GM23248 (cell line): Measurements from ENCODE around the gene MYLK. TPM values are rescaled to one million over a fixed set of nuclear protein-coding genes. Genes with fewer than 3 reads are reported as not detected.
A peak's percentile ranks its signal among the peaks of the same experiment; 100 is the strongest.

ENCODE experiments used
- DNase-seq: peaks from one replicate; pipeline ENCODE4 v3.0.0-alpha.2; 2015
- H2AFZ ChIP-seq: fragments of 200-600 bp; sonication (generic); 2 replicates; pipeline ENCODE4 v1.6.1; 2016; ENCODE audit warnings: antibody characterized with exemption
- H3F3A ChIP-seq: fragments of 200-600 bp; sonication (generic); 2 replicates; pipeline ENCODE4 v1.6.1; 2016; ENCODE audit warnings: mild to moderate bottlenecking, antibody characterized with exemption, mixed run types; ENCODE audit not compliant: insufficient read depth
- H3K27ac ChIP-seq: fragments of 200-600 bp; sonication (generic); 2 replicates; pipeline ENCODE4 v1.5.1; 2016; ENCODE audit warnings: mild to moderate bottlenecking
- H3K27me3 ChIP-seq: fragments of 200-600 bp; sonication (generic); replicated peaks from 2 replicates; pipeline ENCODE4 v1.6.1; 2016; ENCODE audit warnings: mild to moderate bottlenecking; ENCODE audit not compliant: insufficient read depth
- H3K36me3 ChIP-seq: fragments of 200-600 bp; sonication (generic); 2 replicates; pipeline ENCODE4 v1.6.1; 2016; ENCODE audit warnings: low read depth, mild to moderate bottlenecking
- H3K4me1 ChIP-seq: fragments of 200-600 bp; sonication (generic); 2 replicates; pipeline ENCODE4 v1.6.1; 2016; ENCODE audit warnings: mild to moderate bottlenecking; ENCODE audit not compliant: insufficient read depth
- H3K4me2 ChIP-seq: fragments of 200-600 bp; sonication (generic); one replicate; pipeline ENCODE4 v1.6.1; 2016; ENCODE audit warnings: mild to moderate bottlenecking; ENCODE audit not compliant: unreplicated experiment
- H3K4me3 ChIP-seq: fragments of 200-600 bp; sonication (generic); 2 replicates; pipeline ENCODE4 v1.5.1; 2016; ENCODE audit warnings: mild to moderate bottlenecking
- H3K79me2 ChIP-seq: fragments of 200-600 bp; sonication (generic); 2 replicates; pipeline ENCODE4 v1.6.1; 2016; ENCODE audit warnings: mild to moderate bottlenecking; ENCODE audit not compliant: insufficient read depth
- H3K9ac ChIP-seq: fragments of 200-600 bp; sonication (generic); 2 replicates; pipeline ENCODE4 v1.6.1; 2016; ENCODE audit warnings: mild to moderate bottlenecking
- H3K9me2 ChIP-seq: fragments of 200-600 bp; sonication (generic); 2 replicates; pipeline ENCODE4 v1.6.1; 2016; ENCODE audit warnings: mixed run types, mild to moderate bottlenecking, moderate library complexity; ENCODE audit not compliant: insufficient read depth
- H3K9me3 ChIP-seq: fragments of 200-600 bp; sonication (generic); one replicate; pipeline ENCODE4 v1.6.1; 2017; ENCODE audit warnings: low read depth
- H4K20me1 ChIP-seq: fragments of 200-600 bp; sonication (generic); 2 replicates; pipeline ENCODE4 v1.6.0; 2016; ENCODE audit not compliant: insufficient read depth
- EZH2 ChIP-seq: fragments of 200-600 bp; sonication (generic); IDR thresholded peaks from 2 replicates; pipeline ENCODE4 v1.6.1; 2018; ENCODE audit warnings: antibody characterized with exemption, mild to moderate bottlenecking; ENCODE audit not compliant: insufficient read depth, poor library complexity, severe bottlenecking
- EZH2phosphoT487 ChIP-seq: fragments of 200-600 bp; sonication (generic); IDR thresholded peaks from 2 replicates; pipeline ENCODE4 v1.6.1; 2018; ENCODE audit warnings: antibody characterized with exemption, moderate library complexity, mild to moderate bottlenecking, low read depth; ENCODE audit not compliant: insufficient read depth
- WGBS, 2 experiments: methylation state at CpG; one replicate each; pipeline ENCODE4 v1.1.6; 2015 to 2017; ENCODE audit warnings: low lambda C conversion rate in 2 of 2, low coverage in 1 of 2; ENCODE audit errors: missing lambda C conversion rate in 2 of 2; 5-methylcytosine and 5-hydroxymethylcytosine counted together
- in situ Hi-C: fragments of 300-500 bp; cut with MboI; formaldehyde crosslinking; loops from 2 replicates; pipeline ENCODE4 v1.15.0; 2020
- polyA plus RNA-seq: library from polyadenylated mRNA; unstranded; fragments of >200 nt; fragmentation: Nextera tagmentation; extraction: Ambion mirVana; gene quantifications from 2 replicates; pipeline ENCODE4 v1.2.1, GENCODE V29; 2016
- total RNA-seq: library from RNA; depleted of rRNA; stranded (reverse); fragments of >200 nt; shearing (Covaris generic); gene quantifications from 2 replicates; pipeline ENCODE4 v1.2.3, GENCODE V29; 2014

The MYLK gene
- total and polyA plus RNA-seq, 2 experiments from 2014 or later, result 110 to 174 TPM

DNA sequence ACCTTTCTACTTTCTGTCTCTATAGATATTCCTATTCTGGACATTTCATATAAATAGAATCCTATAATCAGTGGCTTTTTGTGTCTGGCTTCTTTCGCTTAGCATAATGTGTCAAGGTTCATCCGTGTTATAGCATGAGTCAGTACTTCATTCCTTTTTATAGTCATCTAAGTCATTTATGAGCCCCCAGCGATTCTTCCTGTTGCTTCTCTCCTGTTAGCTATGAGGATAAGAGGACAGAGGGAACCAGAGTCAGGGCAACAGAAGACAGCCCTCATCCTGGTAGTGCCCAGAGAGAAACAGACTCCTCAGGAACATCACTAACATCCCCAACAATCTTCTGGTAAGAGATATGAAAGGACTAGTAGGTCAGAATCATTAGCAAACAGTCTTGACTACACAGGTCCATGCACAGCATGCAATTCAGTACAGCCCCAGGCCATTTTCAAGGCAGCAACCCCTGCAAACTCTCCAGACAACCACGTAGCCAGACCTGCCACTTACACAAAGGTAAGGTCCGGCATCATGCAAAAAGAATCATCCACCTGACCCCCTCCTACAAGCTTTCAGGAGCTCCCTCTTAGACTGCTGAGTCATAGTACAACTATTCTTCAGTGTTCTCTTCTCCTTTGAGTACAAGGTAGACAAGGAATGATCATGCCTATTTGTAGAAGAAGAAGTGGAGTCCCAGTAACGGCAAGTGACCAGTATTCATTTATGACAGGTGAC, 91.5 kb downstream of the MYLK start:
- WGBS, 2 experiments, result 85 to 90% methylated on average over 6 of the region's 6 CpGs
- H3K4me1 ChIP-seq, result peaks cover 48% of the 10 kb centered on the region

DNA sequence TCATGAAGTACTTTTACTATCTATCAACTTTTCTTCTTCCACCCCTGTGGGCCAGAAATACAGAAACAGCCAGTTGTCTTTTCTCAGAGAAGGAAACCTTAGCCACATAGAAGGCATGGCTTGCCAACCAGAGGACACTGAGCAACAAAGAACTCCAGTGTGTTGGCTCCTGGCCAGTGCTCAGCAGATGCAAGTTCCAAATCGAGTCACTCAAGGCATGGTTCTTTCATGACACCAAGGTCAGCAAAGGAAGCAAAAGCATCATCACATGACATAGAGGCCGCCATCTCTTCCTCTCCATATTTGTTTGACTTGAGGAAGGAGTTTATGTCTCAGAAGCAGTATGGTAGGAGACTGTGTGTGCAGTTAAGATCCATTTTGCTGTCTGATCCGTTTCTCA, 92.2 kb downstream of the MYLK start:
- DNase-seq, result peak; percentile 51
- in situ Hi-C loops, result no loop called here
- Histone ChIP-seq H3F3A (peaks cover 36% of the 10 kb centered on the region), H3K36me3 (peaks cover 21% of the 10 kb centered on the region; the same call in 1 of the 2 replicates), H3K9ac (no peak overlapping the region), H3K4me1 (peaks cover 48% of the 10 kb centered on the region), H3K79me2 (peaks cover 27% of the 10 kb centered on the region), H3K4me3 (no peak overlapping the region), H3K27me3 (no peaks in the 10 kb centered on the region), H3K9me3 (no peaks in the 10 kb centered on the region), H4K20me1 (no peaks in the 10 kb centered on the region), H3K4me2 (no peak overlapping the region), H2AFZ (no peak overlapping the region), H3K9me2 (no peaks in the 10 kb centered on the region), H3K27ac (peak overlapping the region; percentile 47)
- 52 to 57% methylated on average over 3 of the region's 3 CpGs for WGBS, 2 experiments
- TF ChIP-seq EZH2phosphoT487 (no peak), EZH2 (no peak)

More for the DNA sequence above, 91.5 kb downstream of the MYLK start:
- Histone ChIP-seq H3F3A (peaks cover 36% of the 10 kb centered on the region), H3K27me3 (no peaks in the 10 kb centered on the region), H3K4me3 (no peak overlapping the region), H3K27ac (no peak overlapping the region), H4K20me1 (no peaks in the 10 kb centered on the region), H3K36me3 (peaks cover 21% of the 10 kb centered on the region; the same call in 1 of the 2 replicates), H3K79me2 (peaks cover 30% of the 10 kb centered on the region), H3K9ac (no peak overlapping the region), H2AFZ (no peak overlapping the region), H3K4me2 (no peak overlapping the region), H3K9me2 (no peaks in the 10 kb centered on the region), H3K9me3 (no peaks in the 10 kb centered on the region)
- in situ Hi-C loops, result no loop called here
- peak; percentile 32 for DNase-seq
- TF ChIP-seq EZH2 (no peak), EZH2phosphoT487 (no peak)

DNA sequence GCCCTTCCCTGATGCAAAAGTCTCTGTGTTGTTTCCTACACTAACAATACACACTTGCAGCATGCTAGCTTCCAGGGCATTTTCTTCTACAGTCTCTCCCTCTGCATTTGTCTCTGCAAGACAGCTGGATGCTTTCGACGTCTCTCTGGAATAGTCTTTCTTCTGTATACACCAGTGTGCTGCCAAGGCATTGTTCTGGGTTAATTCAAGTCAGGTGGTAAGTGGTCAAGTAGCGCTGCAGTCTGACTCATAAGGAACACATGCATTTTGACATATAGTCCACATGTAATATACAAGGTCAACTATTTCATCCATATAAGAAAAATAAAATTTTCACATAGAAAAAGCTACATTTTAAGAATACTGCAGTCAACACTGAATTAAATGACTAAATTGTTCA, 92.7 kb downstream of the MYLK start:
- Histone ChIP-seq H3K36me3 (peaks cover 21% of the 10 kb centered on the region; the same call in 1 of the 2 replicates), H2AFZ (no peak overlapping the region), H3K4me1 (peaks cover 48% of the 10 kb centered on the region), H3K79me2 (peaks cover 26% of the 10 kb centered on the region), H3K4me3 (no peak overlapping the region), H3K27me3 (no peaks in the 10 kb centered on the region), H3K9me2 (no peaks in the 10 kb centered on the region), H3K9ac (no peak overlapping the region), H3F3A (peaks cover 36% of the 10 kb centered on the region), H3K9me3 (no peaks in the 10 kb centered on the region), H3K4me2 (peak overlapping the region; percentile 26), H3K27ac (peak overlapping the region; percentile 47), H4K20me1 (no peaks in the 10 kb centered on the region)
- TF ChIP-seq EZH2 (no peak), EZH2phosphoT487 (no peak)
- peak; percentile 80 for DNase-seq
- 9 to 21% methylated on average over 3 of the region's 3 CpGs for WGBS, 2 experiments
- in situ Hi-C loops, result no loop called here

DNA sequence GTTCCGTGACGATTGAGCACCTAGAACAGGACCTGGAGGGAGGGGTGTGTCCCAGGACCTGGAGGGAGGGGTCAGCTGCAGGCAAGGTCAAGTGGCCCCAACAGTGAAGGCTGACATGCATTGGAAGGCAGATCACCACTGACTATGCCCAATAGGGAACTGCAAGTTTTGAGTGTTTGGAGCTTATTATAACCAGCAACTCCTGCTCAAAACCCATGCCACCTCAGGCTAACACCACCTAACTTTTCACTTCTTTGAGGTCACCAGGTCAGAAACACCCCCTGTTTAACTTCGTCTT, 93.1 kb downstream of the MYLK start:
- Histone ChIP-seq H3K79me2 (peaks cover 22% of the 10 kb centered on the region; the same call in 1 of the 2 replicates), H3K27me3 (no peaks in the 10 kb centered on the region), H3K9me3 (no peaks in the 10 kb centered on the region), H3K36me3 (peaks cover 21% of the 10 kb centered on the region; the same call in 1 of the 2 replicates), H3K4me1 (peaks cover 48% of the 10 kb centered on the region), H3K4me3 (no peak overlapping the region), H3K9me2 (no peaks in the 10 kb centered on the region), H4K20me1 (no peaks in the 10 kb centered on the region), H3K27ac (peak overlapping the region; percentile 47), H3K4me2 (peak overlapping the region; percentile 26), H3K9ac (no peak overlapping the region), H3F3A (peaks cover 36% of the 10 kb centered on the region), H2AFZ (no peak overlapping the region)
- no peak for DNase-seq
- 56 to 70% methylated on average over 3 of the region's 3 CpGs for WGBS, 2 experiments
- in situ Hi-C loops, result no loop called here
- TF ChIP-seq EZH2phosphoT487, result no peak
- TF ChIP-seq EZH2, result no peak
